Measurements from ENCODE around the gene IFT172.

IFT172 gene

GRCh38 chr2:27421660-27422250 lies 67.8 kb downstream of the IFT172 start:
- FAIRE-seq, result no peak

GRCh38 chr2:27420996-27421395 lies 68.5 kb downstream of the IFT172 start:
- FAIRE-seq, result no peak

GRCh38 chr2:27416151-27416550 lies 73.4 kb downstream of the IFT172 start:
- no peak for FAIRE-seq

- no peak for FAIRE-seq
Measured at GRCh38 chr2:27412419-27413152, 77.0 kb downstream of the IFT172 start.

- FAIRE-seq, result no peak
Measured at GRCh38 chr2:27409321-27410073, 80.0 kb downstream of the IFT172 start, which contains the start of gene PPM1G. Gene PPM1G, minus strand, starts transcription at chr2:27409591. Its CDS starts 169 bp downstream, at chr2:27409422.

- no peak for FAIRE-seq
Measured at GRCh38 chr2:27408601-27409320, 80.8 kb downstream of the IFT172 start.

- FAIRE-seq, result no peak
Measured at GRCh38 chr2:27407798-27408491, 81.6 kb downstream of the IFT172 start.

GRCh38 chr2:27400348-27401135 lies 89.0 kb downstream of the IFT172 start:
- no peak for FAIRE-seq

- FAIRE-seq, result no peak
Measured at GRCh38 chr2:27398962-27399361, 90.6 kb downstream of the IFT172 start.

Data from endometrium (tissue), 2 donors.